T-cell (primary cell): Measurements from ENCODE around the gene GJA3. TPM values are rescaled to one million over a fixed set of nuclear protein-coding genes. Genes with fewer than 3 reads are reported as not detected.

ENCODE experiments used
- ATAC-seq, 4 experiments: fragments of 200-7000 bp in 3 of 4; fragments of 150-1000 bp in 1 of 4; cut with Tn5 transposase; replicated peaks in 1 of 4; 1 replicate in 3 of 4; 2 replicates in 1 of 4; pipeline ENCODE4 v1.10.0; 2021; ENCODE audit warnings: moderate library complexity in 3 of 4, mild to moderate bottlenecking in 2 of 4, moderate number of reproducible peaks in 1 of 4
- CTCF ChIA-PET, 2 donors: fragments of 300-600 bp; sonication (Branson Sonifier 250); formaldehyde crosslinking; loops; one replicate each; lab custom pipeline; 2022; ENCODE audit warnings: antibody characterized with exemption in 2 of 2; lab: Charles Lee
- POLR2A ChIA-PET, 2 donors: fragments of 300-600 bp; sonication (Branson Sonifier 250); formaldehyde crosslinking; loops; one replicate each; lab custom pipeline; 2022; ENCODE audit warnings: antibody characterized with exemption in 2 of 2; lab: Charles Lee
- DNase-seq, 35 experiments: peaks; one replicate each; pipeline versions ENCODE4 v3.0.0 to v3.0.0-alpha.2; 2013 to 2023
- H3K27ac ChIP-seq: one replicate; pipeline ENCODE4 v1.5.1; 2013; ENCODE audit warnings: low read length
- H3K27me3 ChIP-seq, 2 experiments: replicated peaks in 1 of 2; 1 replicate in 1 of 2; 2 replicates in 1 of 2; pipeline versions ENCODE4 v1.6.1 to v1.7.0; 2013; ENCODE audit warnings: low read length in 1 of 2, mixed read lengths in 1 of 2; ENCODE audit not compliant: control insufficient read depth in 2 of 2, insufficient read depth in 2 of 2; ENCODE audit errors: extremely low read depth in 1 of 2
- H3K36me3 ChIP-seq, 2 donors: 1 replicate in 1 of 2; 2 replicates in 1 of 2; pipeline versions ENCODE4 v1.6.1 to v1.7.0; 2013; ENCODE audit warnings: low read length in 1 of 2; ENCODE audit not compliant: control insufficient read depth in 2 of 2, insufficient read depth in 1 of 2; ENCODE audit errors: extremely low read depth in 1 of 2
- H3K4me1 ChIP-seq, 2 experiments: 1 replicate in 1 of 2; 2 replicates in 1 of 2; pipeline versions ENCODE4 v1.6.1 to v1.7.0; 2013; ENCODE audit warnings: low read length in 2 of 2, mixed read lengths in 1 of 2; ENCODE audit not compliant: insufficient read depth in 2 of 2, control insufficient read depth in 1 of 2; ENCODE audit errors: extremely low read depth in 1 of 2
- H3K4me3 ChIP-seq, 2 donors: 1 replicate in 1 of 2; 2 replicates in 1 of 2; pipeline versions ENCODE4 v1.5.1 to v1.7.0; 2013; ENCODE audit warnings: mild to moderate bottlenecking in 2 of 2, low read length in 1 of 2, moderate library complexity in 1 of 2; ENCODE audit not compliant: control insufficient read depth in 1 of 2; ENCODE audit errors: extremely low read depth in 1 of 2
- H3K9me3 ChIP-seq: 2 replicates; pipeline ENCODE4 v1.7.0; 2013
- H3K27ac Mint-ChIP-seq, 2 donors: one replicate each; pipeline ENCODE4 v1.8.0; 2020 to 2021; ENCODE audit warnings: mild to moderate bottlenecking in 2 of 2, mixed read lengths in 2 of 2
- H3K27me3 Mint-ChIP-seq, 2 donors: one replicate each; pipeline ENCODE4 v1.8.0; 2021 to 2022; ENCODE audit warnings: mixed read lengths in 2 of 2
- H3K36me3 Mint-ChIP-seq: one replicate; pipeline ENCODE4 v1.8.0; 2021; ENCODE audit warnings: mixed read lengths
- H3K4me1 Mint-ChIP-seq, 3 donors: one replicate each; pipeline ENCODE4 v1.8.0; 2020 to 2022; ENCODE audit warnings: mixed read lengths in 3 of 3, mild to moderate bottlenecking in 1 of 3
- H3K4me3 Mint-ChIP-seq, 3 donors: one replicate each; pipeline ENCODE4 v1.8.0; 2020 to 2022; ENCODE audit warnings: mild to moderate bottlenecking in 3 of 3, mixed read lengths in 3 of 3, moderate library complexity in 3 of 3
- H3K9me3 Mint-ChIP-seq, 3 donors: one replicate each; pipeline ENCODE4 v1.8.0; 2020 to 2022; ENCODE audit warnings: mixed read lengths in 3 of 3
- WGBS: methylation state at CpG from one replicate; pipeline ENCODE4 v1.1.5; 2013; ENCODE audit warnings: missing lambda C conversion rate; ENCODE audit not compliant: insufficient coverage; 5-methylcytosine and 5-hydroxymethylcytosine counted together
- total RNA-seq, 35 experiments: library from RNA in 6 of 35; stranded (reverse) in 6 of 35; fragments of 120-200 nt in 1 of 35; gene quantifications; one replicate each; pipeline versions ENCODE4 v1.2.1 to v1.2.4 and lab custom pipeline; 2013 to 2026

The GJA3 gene
- total RNA-seq, 5 donors from 2014 or later (not counting 1 experiment from before 2014, with no cell fraction given), result 0.10 to 0.93 (median 0.42) TPM

- CTCF ChIA-PET, result no interaction called here
- DNase-seq (no peak), ATAC-seq (no peak)
- H3K27ac ChIP-seq, result no peak overlapping the region
- H3K36me3 ChIP-seq, result no peaks in the 10 kb centered on the region
- H3K9me3 ChIP-seq, result no peaks in the 10 kb centered on the region
- no peak overlapping the region for H3K4me3 ChIP-seq
- peaks cover 4 to 50% of the 10 kb centered on the region in 2 experiments for H3K27me3 ChIP-seq
- Mint-ChIP-seq H3K4me1 (peaks cover 0 to 7% (median 0%) of the 10 kb centered on the region in 3 donors), H3K36me3 (no peaks in the 10 kb centered on the region), H3K4me3 (no peak overlapping the region), H3K9me3 (no peaks in the 10 kb centered on the region), H3K27me3 (peaks cover 55 to 68% of the 10 kb centered on the region in 2 donors), H3K27ac (no peak overlapping the region)
- POLR2A ChIA-PET, result interaction anchor here in 1 of 2 donors (0.5 to 0.6 kb wide), 2 partner anchors 62 to 100 kb away, joined by 3 read pairs; no protein-coding TSS in a partner anchor
- 78% methylated on average over 2 of the region's 8 CpGs for WGBS
- no peaks in the 10 kb centered on the region for H3K4me1 ChIP-seq
Measured at GRCh38 chr13:20101467-20102316, 59.2 kb downstream of the GJA3 start.

- Mint-ChIP-seq H3K36me3 (no peaks in the 10 kb centered on the region), H3K9me3 (no peaks in the 10 kb centered on the region), H3K4me3 (no peak overlapping the region), H3K4me1 (peaks cover 0 to 7% (median 0%) of the 10 kb centered on the region in 3 donors), H3K27me3 (peaks cover 47 to 54% of the 10 kb centered on the region in 2 donors), H3K27ac (no peak overlapping the region)
- no peak for DNase-seq
- Histone ChIP-seq H3K4me1 (no peaks in the 10 kb centered on the region), H3K36me3 (no peaks in the 10 kb centered on the region), H3K4me3 (no peak overlapping the region), H3K27me3 (peaks cover 4 to 37% of the 10 kb centered on the region in 2 experiments), H3K27ac (no peak overlapping the region), H3K9me3 (no peaks in the 10 kb centered on the region)
- POLR2A ChIA-PET, result no interaction called here
- CTCF ChIA-PET, result no interaction called here
- ATAC-seq, result no peak
- 87% methylated on average over 4 of the region's 9 CpGs for WGBS
Measured at GRCh38 chr13:20099319-20099718, 61.5 kb downstream of the GJA3 start.

- WGBS, result 75% methylated on average over 6 of the region's 6 CpGs
- Histone ChIP-seq H3K27ac (no peak overlapping the region), H3K36me3 (no peaks in the 10 kb centered on the region), H3K9me3 (no peaks in the 10 kb centered on the region), H3K4me1 (no peaks in the 10 kb centered on the region), H3K27me3 (peaks cover 4 to 5% of the 10 kb centered on the region in 2 experiments), H3K4me3 (no peak overlapping the region)
- no peak for DNase-seq
- Mint-ChIP-seq H3K9me3 (no peaks in the 10 kb centered on the region), H3K36me3 (no peaks in the 10 kb centered on the region), H3K27me3 (peaks cover 6 to 9% of the 10 kb centered on the region in 2 donors), H3K4me3 (no peak overlapping the region), H3K27ac (no peak overlapping the region), H3K4me1 (peaks cover 0 to 7% (median 0%) of the 10 kb centered on the region in 3 donors)
- no peak for ATAC-seq
- ChIA-PET CTCF (interaction anchor here (0.6 to 1.2 kb wide), 4 partner anchors 34 to 200 kb away, joined by 3 read pairs; no protein-coding TSS in a partner anchor), POLR2A (interaction anchor here in 1 of 2 donors (0.6 kb wide), 1 partner anchor 48 kb away, joined by 8 read pairs; no protein-coding TSS in a partner anchor)
Measured at GRCh38 chr13:20093951-20094350, 66.9 kb downstream of the GJA3 start.

- Mint-ChIP-seq H3K4me3 (no peak overlapping the region), H3K4me1 (no peaks in the 10 kb centered on the region), H3K27me3 (no peaks in the 10 kb centered on the region), H3K9me3 (no peaks in the 10 kb centered on the region), H3K36me3 (peaks cover 10% of the 10 kb centered on the region), H3K27ac (no peak overlapping the region)
- peaks cover 0 to 7% of the 10 kb centered on the region in 2 donors for H3K36me3 ChIP-seq
- peak in 1 of 4 experiments; percentile 57 for ATAC-seq
- peak in 1 of 35 experiments; percentile 21 for DNase-seq
- H3K4me3 ChIP-seq, result no peak overlapping the region
- H3K27ac ChIP-seq, result no peak overlapping the region
- ChIA-PET POLR2A (interaction anchor here in 1 of 2 donors (0.5 to 0.6 kb wide), 2 partner anchors 37 to 434 kb away, joined by 3 to 4 read pairs; no protein-coding TSS in a partner anchor), CTCF (no interaction called here)
- H3K4me1 ChIP-seq, result no peaks in the 10 kb centered on the region
- WGBS, result no CpG with 5 or more reads among the region's 1 CpG
- no peaks in the 10 kb centered on the region for H3K9me3 ChIP-seq
- H3K27me3 ChIP-seq, result no peaks in the 10 kb centered on the region
Measured at GRCh38 chr13:20090349-20090748, 70.5 kb downstream of the GJA3 start.

Other genes with a start within 250 kb of the GJA3 start
- 100 to 1,000 TPM in 2 of 5 donors, 10 to 100 TPM in 3; 63.6 to 123 (median 83.6) TPM for gene ZMYM2, start 202.3 kb downstream of the GJA3 start, total RNA-seq
- under 1 TPM in 2 of 5 donors, not detected in 3; 0.10 to 0.15 TPM for gene GJB2, start 31.9 kb upstream of the GJA3 start, total RNA-seq
- 1 to 10 TPM; 1.1 to 5.2 (median 2.9) TPM for gene GJB6, start 71.3 kb upstream of the GJA3 start, total RNA-seq